Ovary (tissue), 10 donors: ENCODE results near the gene UQCRHL. TPM values are rescaled to one million over a fixed set of nuclear protein-coding genes. Genes with fewer than 3 reads are reported as not detected.
"Not testable (repeated sequence)": the region's sequence is repeated elsewhere in the genome, so short reads cannot be mapped to it uniquely, and the experiment has no call there.

Experiments used
- DNase-seq, 5 donors: peaks; one replicate each; pipeline ENCODE4 v3.0.0-alpha.2; 2019 to 2020
- H3K27ac ChIP-seq, 2 donors: fragments of 200-600 bp; one replicate each; pipeline versions ENCODE4 v1.5.1 to v1.8.0; 2019 to 2022
- H3K27me3 ChIP-seq: fragments of 200-600 bp; one replicate; pipeline ENCODE4 v1.8.0; 2022
- H3K36me3 ChIP-seq: fragments of 200-600 bp; sonication (generic); one replicate; pipeline ENCODE4 v1.5.1; 2019
- H3K4me1 ChIP-seq: one replicate; pipeline ENCODE4 v1.8.1; 2013; ENCODE audit warnings: mild to moderate bottlenecking, moderate library complexity; ENCODE audit not compliant: insufficient read depth
- H3K4me3 ChIP-seq: fragments of 200-600 bp; sonication (generic); one replicate; pipeline ENCODE4 v1.5.1; 2017
- H3K9me3 ChIP-seq, 2 donors: fragments of 200-600 bp in 1 of 2; sonication (generic) in 1 of 2; one replicate each; pipeline versions ENCODE4 v1.5.1 to v1.8.1; 2013 to 2019; ENCODE audit warnings: mild to moderate bottlenecking in 1 of 2, moderate library complexity in 1 of 2
- EP300 ChIP-seq: sonication (generic); formaldehyde crosslinking; IDR thresholded peaks from one replicate; pipeline ENCODE4 v1.6.1; 2017; ENCODE audit warnings: antibody characterized with exemption
- POLR2A ChIP-seq: fragments of 450-650 bp; IDR thresholded peaks from one replicate; pipeline ENCODE4 v1.6.1; 2017; ENCODE audit warnings: antibody characterized with exemption, mild to moderate bottlenecking, moderate library complexity
- WGBS, 3 donors: extraction: QIAGEN DNeasy Blood & Tissue Kit in 1 of 3; methylation state at CpG; one replicate each; pipeline versions ENCODE4 v1.1.5 to v1.1.7; 2013 to 2017; 5-methylcytosine and 5-hydroxymethylcytosine counted together
- intact Hi-C, 4 donors: fragments of 100-400 bp; cut with DNase I; formaldehyde crosslinking; loops; one replicate each; pipeline versions ENCODE4 v1.11.0 to v1.15.1; 2022 to 2023
- long read RNA-seq, 3 donors: library from polyadenylated mRNA in 2 of 3; unstranded in 2 of 3; transcript quantifications; one replicate each; pipeline ENCODE4 v2.0.0 and lab custom pipeline, GENCODE V29; 2021 to 2026
- polyA plus RNA-seq, 2 donors: library from polyadenylated mRNA; stranded (reverse); fragments of 200-250 nt in 1 of 2; fragments of 350-450 nt in 1 of 2; fragmentation: Illumina TruSeq in 1 of 2; extraction: RNeasy Lipid Tissue Mini Kit (QIAGEN cat#74804) in 1 of 2; gene quantifications; one replicate each; pipeline ENCODE4 v1.2.3, GENCODE V29; 2013 to 2014
- total RNA-seq, 7 donors: library from RNA; depleted of rRNA in 2 of 7; stranded (reverse); fragments of >200 nt in 2 of 7; fragmentation: NEBNext Ultra II Directional in 3 of 7; extraction: Animal tissue kit (Norgen Biotek cat#: 25700) in 3 of 7; gene quantifications; one replicate each; pipeline versions ENCODE4 v1.1.0 to v1.2.4, GENCODE V29; 2016 to 2023
- TF ChIP-seq, protein P1 (sequence below), 3 donors: fragments of 450-650 bp in 2 of 3; fragments of 200-600 bp in 1 of 3; IDR thresholded peaks; one replicate each; pipeline versions ENCODE4 v1.5.1 to v1.8.0; 2016 to 2022; ENCODE audit warnings: antibody characterized with exemption in 3 of 3, mild to moderate bottlenecking in 1 of 3
- donor health status: DM: no; HTN: no; CAD: no; lungs with moderate emphysema.
- donor health status: DM: no; HTN: no; CAD: no.
- donor health status: Bipolar disorder and iron deficiency.
- donor health status: DM: yes; HTN: yes; CAD: no.
- donor health status: DM: no; HTN: no; CAD: no.
- donor health status: DM: yes; HTN: yes; CAD: no.

Gene UQCRHL
- total RNA-seq: 1 to 10 TPM in 6 of 7 donors, under 1 TPM in 1; 0.65 to 3.3 (median 1.2) TPM
- 1 to 10 TPM; 1.4 to 5.6 TPM for polyA plus RNA-seq
- long read RNA-seq, donor 1, partial matches to known transcripts: 0 of 2 reads
- long read RNA-seq, donor 1, other reads (novel, unspliced or antisense): 0 of 2 reads
- long read RNA-seq, donor 2, transcript UQCRHL-201 (1 exons, 2,180 nt): major isoform, 7 of 7 reads
- long read RNA-seq, donor 2, partial matches to known transcripts: 0 of 7 reads
- long read RNA-seq, donor 2, other reads (novel, unspliced or antisense): 0 of 7 reads
- long read RNA-seq, donor 3: 0 reads

DNA sequence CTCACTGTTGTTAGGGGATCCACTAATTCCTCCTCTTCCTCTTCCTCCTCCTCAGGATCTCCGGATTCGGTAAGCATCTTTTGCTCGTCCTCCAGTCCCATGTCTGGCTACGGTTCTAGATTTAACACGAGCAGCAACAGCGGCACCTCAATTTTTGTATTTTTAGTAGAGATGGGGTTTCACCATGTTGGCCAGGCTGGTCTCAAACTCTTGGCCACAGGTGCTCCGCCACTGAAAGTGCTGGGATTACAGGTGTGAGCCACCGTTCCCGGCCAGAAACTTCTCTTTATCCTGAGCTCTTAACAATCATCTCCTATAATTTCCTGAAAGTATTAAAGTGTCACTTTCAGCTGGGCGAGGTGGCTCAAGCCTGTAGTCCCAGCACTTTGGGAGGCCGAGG is at the start of gene UQCRHL:
Gene UQCRHL, minus strand, starts transcription at position 101 of the 400 bp plus-strand sequence. Its CDS starts 0 bp downstream, at position 101.
- 89 to 94% (median 93%) methylated on average over 11 of the region's 11 CpGs for WGBS, 3 donors
- DNase-seq, H3K27me3 ChIP-seq: not testable (repeated sequence)

DNA sequence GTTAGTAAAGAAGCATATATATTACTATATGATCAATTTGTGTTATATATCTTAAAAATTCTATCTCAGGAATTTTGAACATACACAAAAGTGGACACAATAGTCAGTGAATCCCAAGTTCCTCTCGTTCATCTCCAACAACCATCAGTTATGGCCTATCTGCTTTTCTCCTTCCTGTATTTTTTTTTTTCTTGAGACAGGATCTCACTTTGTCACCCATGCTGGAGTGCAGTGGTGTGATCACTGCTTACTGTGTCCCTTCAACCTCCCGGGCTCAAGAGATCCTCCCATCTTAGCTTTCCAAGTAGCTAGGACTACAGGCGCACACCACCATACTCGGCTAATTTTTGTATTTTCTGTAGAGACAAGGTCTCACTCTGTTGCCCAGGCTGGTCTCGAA is 49.4 kb upstream of the UQCRHL start:
- WGBS, 3 donors: 90 to 93% (median 90%) methylated on average over 5 of the region's 5 CpGs
- no peak overlapping the region for H3K4me3 ChIP-seq
- no peaks in the 10 kb centered on the region for H3K27me3 ChIP-seq
- TF ChIP-seq POLR2A (no peak), EP300 (no peak)
- TF ChIP-seq, protein P1, sequence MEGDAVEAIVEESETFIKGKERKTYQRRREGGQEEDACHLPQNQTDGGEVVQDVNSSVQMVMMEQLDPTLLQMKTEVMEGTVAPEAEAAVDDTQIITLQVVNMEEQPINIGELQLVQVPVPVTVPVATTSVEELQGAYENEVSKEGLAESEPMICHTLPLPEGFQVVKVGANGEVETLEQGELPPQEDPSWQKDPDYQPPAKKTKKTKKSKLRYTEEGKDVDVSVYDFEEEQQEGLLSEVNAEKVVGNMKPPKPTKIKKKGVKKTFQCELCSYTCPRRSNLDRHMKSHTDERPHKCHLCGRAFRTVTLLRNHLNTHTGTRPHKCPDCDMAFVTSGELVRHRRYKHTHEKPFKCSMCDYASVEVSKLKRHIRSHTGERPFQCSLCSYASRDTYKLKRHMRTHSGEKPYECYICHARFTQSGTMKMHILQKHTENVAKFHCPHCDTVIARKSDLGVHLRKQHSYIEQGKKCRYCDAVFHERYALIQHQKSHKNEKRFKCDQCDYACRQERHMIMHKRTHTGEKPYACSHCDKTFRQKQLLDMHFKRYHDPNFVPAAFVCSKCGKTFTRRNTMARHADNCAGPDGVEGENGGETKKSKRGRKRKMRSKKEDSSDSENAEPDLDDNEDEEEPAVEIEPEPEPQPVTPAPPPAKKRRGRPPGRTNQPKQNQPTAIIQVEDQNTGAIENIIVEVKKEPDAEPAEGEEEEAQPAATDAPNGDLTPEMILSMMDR (IDR thresholded peaks at IDR 0.05): no peak
- no peaks in the 10 kb centered on the region for H3K36me3 ChIP-seq
- no peak overlapping the region for H3K27ac ChIP-seq
- peaks cover 12% of the 10 kb centered on the region for H3K4me1 ChIP-seq
- H3K9me3 ChIP-seq: no peaks in the 10 kb centered on the region
- intact Hi-C loops: no loop called here
- no peak for DNase-seq

More for the DNA sequence above, at the start of gene UQCRHL:
- H3K4me1 ChIP-seq, H3K36me3 ChIP-seq, H3K27ac ChIP-seq, H3K9me3 ChIP-seq, H3K4me3 ChIP-seq: not testable (repeated sequence)
- intact Hi-C loops: loop anchor here in 1 of 4 donors (10.0 kb wide), 1 partner anchor 187 kb away; no protein-coding TSS in a partner anchor

DNA sequence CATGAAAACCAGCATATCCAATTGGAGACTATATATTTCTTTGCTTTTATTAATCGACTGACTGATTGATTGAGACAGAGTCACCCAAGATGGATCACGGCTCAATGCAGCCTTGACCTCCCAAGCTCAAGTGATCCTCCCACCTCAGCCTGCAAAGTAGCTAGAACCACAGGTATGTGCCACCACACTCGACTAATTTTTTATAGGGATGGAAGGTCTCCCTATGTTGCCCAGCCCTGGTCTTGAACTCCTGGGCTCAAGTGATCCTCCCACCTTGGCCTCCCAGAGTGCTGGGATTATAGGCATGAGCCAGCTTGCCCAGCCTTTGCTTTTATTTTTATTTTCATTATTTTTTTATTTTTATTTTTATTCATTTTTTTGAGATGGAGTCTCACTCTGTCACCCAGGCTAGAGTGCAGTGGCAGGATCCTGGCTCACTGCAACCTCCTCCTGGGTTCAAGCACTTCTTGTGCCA is 45.4 kb upstream of the UQCRHL start:
- H3K27me3 ChIP-seq: no peaks in the 10 kb centered on the region
- TF ChIP-seq, protein P1 (IDR thresholded peaks at IDR 0.05): no peak
- WGBS, 3 donors: 53 to 71% (median 57%) methylated on average over 3 of the region's 3 CpGs
- H3K27ac ChIP-seq: no peak overlapping the region
- DNase-seq: peak in 1 of 5 donors; percentile 8
- H3K4me3 ChIP-seq: no peak overlapping the region
- H3K36me3 ChIP-seq: no peaks in the 10 kb centered on the region
- H3K9me3 ChIP-seq: no peaks in the 10 kb centered on the region
- intact Hi-C loops: no loop called here
- peaks cover 12% of the 10 kb centered on the region for H3K4me1 ChIP-seq

DNA sequence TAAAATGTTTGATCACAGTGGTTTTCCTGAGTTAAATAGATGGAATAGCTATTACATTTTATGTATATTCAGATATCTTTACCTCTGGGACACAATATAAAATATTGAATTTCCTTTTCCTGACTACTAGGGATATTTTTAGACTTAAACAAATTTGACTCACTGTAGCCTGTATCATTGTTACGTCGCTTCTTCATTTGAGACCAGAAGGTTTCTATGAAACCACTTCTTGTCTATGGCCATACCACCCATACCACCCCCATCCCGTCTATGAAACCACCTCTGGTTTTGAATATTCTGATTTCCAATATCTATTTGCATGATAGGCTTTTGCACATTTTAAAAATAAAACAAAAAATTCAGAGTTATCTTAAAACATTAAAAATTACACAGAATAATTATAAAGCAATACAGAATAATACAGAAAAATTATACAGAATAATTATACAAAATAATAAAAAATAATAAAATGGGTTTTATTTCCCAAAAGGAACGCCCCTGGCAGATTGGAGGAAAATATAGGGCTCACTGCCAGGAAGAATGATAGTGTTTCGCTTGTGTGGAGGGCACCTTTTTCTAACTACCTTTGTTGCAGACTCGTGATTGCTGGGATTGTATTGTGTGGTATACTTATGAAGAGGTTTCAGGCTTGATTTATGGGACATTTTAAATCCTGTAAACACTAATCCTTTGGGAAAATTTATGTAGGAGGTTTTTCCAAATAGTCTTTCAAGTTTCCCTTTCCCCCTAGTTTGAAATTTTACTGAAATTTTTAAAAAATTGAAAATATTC is 44.8 kb upstream of the UQCRHL start:
- intact Hi-C loops: no loop called here
- no peaks in the 10 kb centered on the region for H3K9me3 ChIP-seq
- TF ChIP-seq POLR2A (no peak), EP300 (no peak)
- TF ChIP-seq, protein P1 (IDR thresholded peaks at IDR 0.05): no peak
- H3K36me3 ChIP-seq: no peaks in the 10 kb centered on the region
- 47 to 55% (median 52%) methylated on average over 6 of the region's 6 CpGs for WGBS, 3 donors
- no peak overlapping the region for H3K4me3 ChIP-seq
- no peak for DNase-seq
- no peak overlapping the region for H3K27ac ChIP-seq
- H3K4me1 ChIP-seq: peaks cover 12% of the 10 kb centered on the region
- H3K27me3 ChIP-seq: no peaks in the 10 kb centered on the region
